Measurements from ENCODE around the gene TECTA. TPM values are rescaled to one million over a fixed set of nuclear protein-coding genes. Genes with fewer than 3 reads are reported as not detected.

Gene TECTA
- total and polyA plus RNA-seq, 8 donors: 0.06 to 1.4 (median 0.25) TPM; not detected in 3

GRCh38 chr11:121137005-121137404 lies 36.0 kb downstream of the TECTA start:
- H3K4me3 ChIP-seq: no peak overlapping the region
- H3K27me3 ChIP-seq: no peaks in the 10 kb centered on the region
- no peaks in the 10 kb centered on the region for H3K36me3 ChIP-seq
- DNase-seq: no peak
- H3K27ac ChIP-seq: no peak overlapping the region
- TF ChIP-seq CTCF (IDR thresholded peaks at IDR 0.05): no peak
- TF ChIP-seq POLR2A (IDR thresholded peaks at IDR 0.05): no peak
- TF ChIP-seq EP300 (IDR thresholded peaks at IDR 0.05): no peak
- intact Hi-C loops (cut with DNase I; ENCODE audit: low total_unique reads): no loop called here
- H3K9me3 ChIP-seq: no peaks in the 10 kb centered on the region
- 85 to 93% (median 90%) methylated on average over 11 of the region's 11 CpGs for WGBS, 5 donors
- H3K4me1 ChIP-seq: no peaks in the 10 kb centered on the region

- Histone ChIP-seq H3K9me3 (no peaks in the 10 kb centered on the region), H3K4me1 (no peaks in the 10 kb centered on the region), H3K36me3 (no peaks in the 10 kb centered on the region), H3K4me3 (no peak overlapping the region), H3K27me3 (no peaks in the 10 kb centered on the region), H3K27ac (no peak overlapping the region)
- TF ChIP-seq POLR2AphosphoS5 (IDR thresholded peaks at IDR 0.05) (no peak), POLR2A (IDR thresholded peaks at IDR 0.05) (no peak), EP300 (IDR thresholded peaks at IDR 0.05) (no peak), CTCF (IDR thresholded peaks at IDR 0.05) (no peak)
- intact Hi-C loops (cut with DNase I; ENCODE audit: low total_unique reads): no loop called here
- no peak for DNase-seq
- 87 to 97% (median 92%) methylated on average over 5 of the region's 5 CpGs for WGBS, 5 donors
Measured at GRCh38 chr11:121138259-121138658, 37.2 kb downstream of the TECTA start.

GRCh38 chr11:121140369-121140768 lies 39.3 kb downstream of the TECTA start:
- H3K36me3 ChIP-seq: no peaks in the 10 kb centered on the region
- no peaks in the 10 kb centered on the region for H3K9me3 ChIP-seq
- no peaks in the 10 kb centered on the region for H3K4me1 ChIP-seq
- no peak overlapping the region for H3K27ac ChIP-seq
- TF ChIP-seq CTCF (IDR thresholded peaks at IDR 0.05): no peak
- no peak for TF ChIP-seq POLR2AphosphoS5 (IDR thresholded peaks at IDR 0.05)
- TF ChIP-seq POLR2A (IDR thresholded peaks at IDR 0.05): no peak
- TF ChIP-seq EP300 (IDR thresholded peaks at IDR 0.05): no peak
- H3K27me3 ChIP-seq: no peaks in the 10 kb centered on the region
- no peak for DNase-seq
- no peak overlapping the region for H3K4me3 ChIP-seq
- intact Hi-C loops (cut with DNase I; ENCODE audit: low total_unique reads): no loop called here
- 54 to 70% (median 62%) methylated on average over 7 to 8 of the region's 8 CpGs for WGBS, 5 donors

- intact Hi-C loops (cut with DNase I; ENCODE audit: low total_unique reads): no loop called here
- H3K27ac ChIP-seq: no peak overlapping the region
- no peak for DNase-seq
- no peaks in the 10 kb centered on the region for H3K9me3 ChIP-seq
- TF ChIP-seq EP300 (IDR thresholded peaks at IDR 0.05) (no peak), CTCF (IDR thresholded peaks at IDR 0.05) (no peak), POLR2AphosphoS5 (IDR thresholded peaks at IDR 0.05) (no peak), POLR2A (IDR thresholded peaks at IDR 0.05) (no peak)
- H3K4me3 ChIP-seq: no peak overlapping the region
- H3K4me1 ChIP-seq: no peaks in the 10 kb centered on the region
- WGBS, 5 donors: 86 to 94% (median 91%) methylated on average over 1 of the region's 1 CpG
- no peaks in the 10 kb centered on the region for H3K27me3 ChIP-seq
- H3K36me3 ChIP-seq: peaks cover 0 to 6% (median 0%) of the 10 kb centered on the region in 4 donors
Measured at GRCh38 chr11:121141066-121141465, 40.0 kb downstream of the TECTA start.
